Psoas muscle (tissue), 8 donors: ENCODE data around the gene ACYP2. TPM values are rescaled to one million over a fixed set of nuclear protein-coding genes. Genes with fewer than 3 reads are reported as not detected.

Experiments used
- ATAC-seq, 4 donors: fragments of 200-7000 bp; cut with Tn5 transposase; one replicate each; pipeline ENCODE4 v1.9.1; 2020; ENCODE audit warnings: moderate library complexity in 3 of 4, mild to moderate bottlenecking in 2 of 4
- DNase-seq, 2 donors: peaks; one replicate each; pipeline ENCODE4 v3.0.0-alpha.2; 2020
- H3K27ac ChIP-seq: fragments of 200-600 bp; one replicate; pipeline ENCODE4 v1.8.0; 2022
- H3K27me3 ChIP-seq, 3 donors: fragments of 200-600 bp in 1 of 3; one replicate each; pipeline versions ENCODE4 v1.6.1 to v1.8.0; 2013 to 2022; ENCODE audit warnings: low read length in 2 of 3, mild to moderate bottlenecking in 2 of 3, moderate library complexity in 1 of 3; ENCODE audit not compliant: insufficient read depth in 3 of 3
- H3K36me3 ChIP-seq, 2 donors: fragments of 200-600 bp in 1 of 2; one replicate each; pipeline versions ENCODE4 v1.6.1 to v1.8.0; 2013 to 2022; ENCODE audit warnings: low read depth in 1 of 2, mild to moderate bottlenecking in 1 of 2, moderate library complexity in 1 of 2; ENCODE audit not compliant: insufficient read depth in 1 of 2
- H3K4me1 ChIP-seq: fragments of 200-600 bp; one replicate; pipeline ENCODE4 v1.8.0; 2022
- H3K4me3 ChIP-seq: fragments of 200-600 bp; one replicate; pipeline ENCODE4 v1.8.0; 2022; ENCODE audit warnings: mild to moderate bottlenecking
- H3K9me3 ChIP-seq: fragments of 200-600 bp; one replicate; pipeline ENCODE4 v1.8.0; 2022
- WGBS, 3 donors: extraction: QIAGEN DNeasy Blood & Tissue Kit; methylation state at CpG; one replicate each; pipeline versions ENCODE4 v1.1.6 to v1.1.7; 2013; 5-methylcytosine and 5-hydroxymethylcytosine counted together
- intact Hi-C, 2 donors: fragments of 100-400 bp; cut with DNase I; formaldehyde crosslinking; loops; one replicate each; pipeline versions ENCODE4 v1.11.0 to v1.14.2; 2022
- polyA plus RNA-seq, 3 donors: library from polyadenylated mRNA; stranded (reverse); fragments of 200-250 nt; gene quantifications; one replicate each; pipeline ENCODE4 v1.2.3, GENCODE V29; 2013
- total RNA-seq, 4 donors: library from RNA; stranded (reverse); fragmentation: NEBNext Ultra II Directional in 2 of 4; extraction: Animal tissue kit (Norgen Biotek cat#: 25700) in 2 of 4; gene quantifications; one replicate each; pipeline versions ENCODE4 v1.2.1 to v1.2.4, GENCODE V29; 2021 to 2023
- TF ChIP-seq, protein P1 (sequence below): fragments of 200-600 bp; IDR thresholded peaks from one replicate; pipeline ENCODE4 v1.8.0; 2022; ENCODE audit warnings: antibody characterized with exemption
- donor health status: healthy with polysubstance abuse.
- donor health status: DM: no; HTN: no; CAD: no; lungs with moderate emphysema.
- donor health status: Bipolar disorder and iron deficiency.
- donor health status: healthy.
- donor health status: DM: yes; HTN: yes; CAD: no.
- donor health status: DM: no; HTN: no; CAD: no.
- donor health status: DM: no; HTN: no; CAD: no.
- donor health status: DM: yes; HTN: yes; CAD: no.

Gene ACYP2
- total and polyA plus RNA-seq, 7 donors = 73.5 to 231 (median 108) TPM

DNA sequence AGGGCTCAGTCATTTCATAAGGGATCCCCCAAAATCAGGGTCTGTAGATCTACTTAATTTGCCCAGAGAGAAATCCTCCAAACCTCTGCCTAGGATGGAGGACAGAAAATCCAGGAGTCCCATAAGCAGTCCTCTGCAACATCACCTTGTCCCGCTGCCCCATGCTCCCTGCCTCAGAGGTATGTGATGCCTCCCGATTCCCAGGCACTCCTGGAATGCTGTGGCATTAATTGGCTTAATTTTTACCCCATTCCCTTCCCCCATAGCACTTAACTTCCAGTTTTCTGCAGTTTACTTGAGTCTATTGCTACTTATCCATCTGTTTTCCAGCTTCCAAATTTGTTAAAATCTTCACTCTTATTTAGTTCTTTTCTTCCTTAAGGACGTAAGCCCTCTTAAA is 232.2 kb downstream of the ACYP2 start:
- WGBS, 3 donors = 83 to 97% (median 88%) methylated on average over 3 of the region's 3 CpGs
- H3K27ac ChIP-seq = no peak overlapping the region
- no peak overlapping the region for H3K4me3 ChIP-seq
- H3K4me1 ChIP-seq = no peaks in the 10 kb centered on the region
- TF ChIP-seq, protein P1, sequence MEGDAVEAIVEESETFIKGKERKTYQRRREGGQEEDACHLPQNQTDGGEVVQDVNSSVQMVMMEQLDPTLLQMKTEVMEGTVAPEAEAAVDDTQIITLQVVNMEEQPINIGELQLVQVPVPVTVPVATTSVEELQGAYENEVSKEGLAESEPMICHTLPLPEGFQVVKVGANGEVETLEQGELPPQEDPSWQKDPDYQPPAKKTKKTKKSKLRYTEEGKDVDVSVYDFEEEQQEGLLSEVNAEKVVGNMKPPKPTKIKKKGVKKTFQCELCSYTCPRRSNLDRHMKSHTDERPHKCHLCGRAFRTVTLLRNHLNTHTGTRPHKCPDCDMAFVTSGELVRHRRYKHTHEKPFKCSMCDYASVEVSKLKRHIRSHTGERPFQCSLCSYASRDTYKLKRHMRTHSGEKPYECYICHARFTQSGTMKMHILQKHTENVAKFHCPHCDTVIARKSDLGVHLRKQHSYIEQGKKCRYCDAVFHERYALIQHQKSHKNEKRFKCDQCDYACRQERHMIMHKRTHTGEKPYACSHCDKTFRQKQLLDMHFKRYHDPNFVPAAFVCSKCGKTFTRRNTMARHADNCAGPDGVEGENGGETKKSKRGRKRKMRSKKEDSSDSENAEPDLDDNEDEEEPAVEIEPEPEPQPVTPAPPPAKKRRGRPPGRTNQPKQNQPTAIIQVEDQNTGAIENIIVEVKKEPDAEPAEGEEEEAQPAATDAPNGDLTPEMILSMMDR = no peak
- H3K9me3 ChIP-seq = no peaks in the 10 kb centered on the region
- ATAC-seq = no peak
- H3K27me3 ChIP-seq = no peaks in the 10 kb centered on the region
- DNase-seq = no peak
- intact Hi-C loops = no loop called here
- H3K36me3 ChIP-seq = no peaks in the 10 kb centered on the region

DNA sequence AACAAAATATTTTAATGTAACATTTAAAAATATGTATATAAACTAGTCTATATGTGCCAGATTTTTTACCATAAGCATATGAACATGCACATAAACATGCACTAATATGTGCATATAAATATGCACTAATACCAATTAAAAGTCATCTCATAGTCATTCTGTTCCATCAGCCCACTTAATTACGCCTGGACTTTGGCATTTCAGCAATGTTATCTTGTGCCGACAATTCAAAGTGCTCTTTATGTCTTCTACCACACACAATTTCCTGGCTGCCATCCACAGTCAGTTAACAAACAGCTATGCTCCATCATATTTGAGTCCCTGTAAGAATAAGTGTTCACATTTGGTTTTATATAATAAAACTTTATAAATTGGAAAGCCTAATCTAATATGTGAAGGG is 233.2 kb downstream of the ACYP2 start:
- Histone ChIP-seq H3K27me3 (no peaks in the 10 kb centered on the region), H3K4me1 (no peaks in the 10 kb centered on the region), H3K27ac (no peak overlapping the region), H3K36me3 (no peaks in the 10 kb centered on the region), H3K4me3 (no peak overlapping the region), H3K9me3 (no peaks in the 10 kb centered on the region)
- DNase-seq (no peak), ATAC-seq (no peak)
- TF ChIP-seq, protein P1 = no peak
- 53 to 70% (median 62%) methylated on average over 2 of the region's 2 CpGs for WGBS, 3 donors
- intact Hi-C loops = no loop called here

DNA sequence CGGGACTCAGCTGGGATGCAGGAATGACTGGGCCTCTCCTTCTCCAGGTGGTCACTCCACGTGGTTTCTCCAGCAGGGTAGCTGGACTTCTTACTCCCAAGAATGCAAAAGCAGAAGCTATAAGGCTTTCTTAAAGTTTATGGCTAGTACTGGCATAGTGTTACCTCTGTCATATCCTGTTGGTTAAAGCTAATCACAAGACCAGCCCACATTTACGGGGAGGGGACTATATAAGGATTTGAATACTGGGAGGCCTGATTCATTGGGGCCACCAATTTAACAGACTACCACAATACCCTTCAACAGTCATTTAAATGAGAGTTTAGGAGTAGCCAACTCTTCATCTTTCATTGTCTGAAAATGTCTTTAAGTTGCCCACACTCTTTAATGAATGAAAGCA is 235.0 kb downstream of the ACYP2 start:
- Histone ChIP-seq H3K4me1 (no peaks in the 10 kb centered on the region), H3K36me3 (no peaks in the 10 kb centered on the region), H3K9me3 (no peaks in the 10 kb centered on the region), H3K27ac (no peak overlapping the region), H3K27me3 (no peaks in the 10 kb centered on the region), H3K4me3 (no peak overlapping the region)
- no peak for DNase-seq
- intact Hi-C loops = no loop called here
- 60 to 84% (median 79%) methylated on average over 3 of the region's 3 CpGs for WGBS, 3 donors
- no peak for ATAC-seq
- TF ChIP-seq, protein P1 = no peak

DNA sequence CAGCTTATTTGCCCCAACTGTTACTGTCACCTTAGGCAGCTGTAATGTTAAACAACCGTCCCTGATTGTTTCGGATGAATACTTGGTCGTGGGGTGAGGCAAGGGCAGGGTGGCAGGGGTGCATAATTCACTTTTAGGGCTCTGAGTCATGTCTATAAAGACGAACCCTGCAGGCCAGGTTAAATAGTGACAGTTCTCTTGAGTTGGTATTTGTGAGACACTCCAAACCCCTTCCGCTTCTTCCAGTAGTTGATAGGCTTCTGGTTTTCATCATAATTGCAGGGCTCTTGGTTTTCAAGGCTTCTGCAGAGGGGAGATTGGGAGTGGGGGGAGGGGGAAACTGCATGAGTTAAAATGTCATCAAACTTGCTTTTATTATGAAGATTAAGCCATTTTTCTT is 237.8 kb downstream of the ACYP2 start:
- H3K4me1 ChIP-seq = no peaks in the 10 kb centered on the region
- DNase-seq (no peak), ATAC-seq (no peak)
- no peaks in the 10 kb centered on the region for H3K36me3 ChIP-seq
- no peaks in the 10 kb centered on the region for H3K9me3 ChIP-seq
- no peak overlapping the region for H3K27ac ChIP-seq
- WGBS, 3 donors = 76 to 84% (median 84%) methylated on average over 5 of the region's 5 CpGs
- TF ChIP-seq, protein P1 = no peak
- no peaks in the 10 kb centered on the region for H3K27me3 ChIP-seq
- H3K4me3 ChIP-seq = no peak overlapping the region
- intact Hi-C loops = no loop called here

Other genes starting within 250 kb of the ACYP2 start
- gene PSME4, start 144.6 kb upstream of the ACYP2 start, total RNA-seq = 100 to 1,000 TPM in 3 of 4 donors, 10 to 100 TPM in 1; 67.0 to 140 (median 116) TPM
- gene PSME4, start 144.6 kb upstream of the ACYP2 start, polyA plus RNA-seq = 100 to 1,000 TPM in 1 of 3 donors, 10 to 100 TPM in 2; 55.2 to 189 (median 74.4) TPM
- gene TSPYL6, start 140.6 kb downstream of the ACYP2 start, total RNA-seq = not detected
- under 1 TPM in 1 of 3 donors, not detected in 2; 0.05 TPM for gene TSPYL6, start 140.6 kb downstream of the ACYP2 start, polyA plus RNA-seq